GM19452 (cell line): ENCODE results near the gene ZNF597.
A peak's percentile ranks its signal among the peaks of the same experiment; 100 is the strongest.

Experiments
- ATAC-seq: cut with Tn5 transposase; IDR thresholded peaks from one replicate; pipeline ENCODE4 v1.9.1; 2021; ENCODE audit not compliant: unreplicated experiment

Gene ZNF597

DNA sequence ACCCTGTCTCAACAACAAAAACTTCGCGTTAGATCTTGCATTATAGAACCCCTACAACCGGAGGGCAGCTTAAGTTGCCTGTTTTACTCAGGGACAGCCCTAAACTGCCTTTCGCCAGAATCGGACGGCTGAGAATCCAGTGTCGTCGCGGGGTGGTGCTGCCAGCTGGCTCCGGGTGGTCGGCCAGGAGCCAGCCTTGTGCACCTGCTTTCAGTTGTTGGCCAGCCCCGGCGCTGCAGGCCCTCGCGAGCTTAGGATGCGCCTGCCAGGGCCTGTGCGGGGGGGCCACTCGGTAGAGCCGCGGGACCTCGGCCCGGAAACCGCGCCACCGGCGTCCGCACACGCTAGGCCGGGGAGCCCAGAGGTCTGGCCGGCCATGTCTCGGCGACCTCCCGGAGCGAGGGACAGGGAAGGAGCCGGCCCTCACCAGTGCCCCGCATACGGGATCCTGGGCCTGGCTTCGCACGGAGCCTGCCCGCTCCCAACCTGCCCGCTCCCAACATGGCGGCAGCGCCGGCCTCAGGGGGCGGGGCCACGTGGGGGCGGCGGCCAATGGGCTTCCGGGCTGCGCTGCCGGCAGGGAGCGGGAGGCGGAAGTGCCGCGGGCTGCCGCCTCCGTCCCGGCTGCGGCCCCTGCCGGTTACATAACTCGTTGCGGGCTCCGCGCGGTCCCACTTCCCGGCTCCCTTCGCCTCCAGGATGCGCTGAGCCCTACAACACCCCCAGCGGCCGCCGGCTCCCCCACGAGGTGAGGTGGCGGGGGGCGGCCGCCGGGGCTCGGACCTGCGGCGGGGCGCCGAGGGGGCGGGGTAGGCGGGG lies 14.3 kb upstream of the ZNF597 start:
- ATAC-seq, result peak; percentile 67

DNA sequence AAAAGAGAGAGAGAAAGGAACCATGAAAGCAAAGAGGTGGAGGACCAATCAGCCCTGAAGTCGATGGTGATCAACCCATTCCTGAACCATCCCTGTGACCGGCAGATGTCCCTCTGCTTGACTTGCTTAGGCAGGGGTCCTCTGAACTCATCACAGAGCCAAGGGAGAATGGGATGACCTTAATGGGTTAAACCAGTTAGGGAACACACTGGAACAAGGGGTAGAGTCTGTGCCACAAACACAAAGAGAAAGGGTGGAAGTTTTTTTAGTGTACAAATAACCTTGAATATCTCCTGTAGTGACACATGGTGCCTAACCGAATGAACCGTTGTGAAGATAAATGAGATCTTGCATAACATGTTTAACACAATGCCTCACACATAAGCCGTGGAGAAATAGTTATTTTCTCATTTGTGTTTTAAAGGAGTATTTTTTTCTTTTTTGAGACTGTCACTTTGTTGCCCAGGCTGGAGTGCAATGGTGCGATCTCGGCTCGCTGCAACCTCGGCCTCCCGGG lies 11.4 kb upstream of the ZNF597 start:
- ATAC-seq, result no peak

DNA sequence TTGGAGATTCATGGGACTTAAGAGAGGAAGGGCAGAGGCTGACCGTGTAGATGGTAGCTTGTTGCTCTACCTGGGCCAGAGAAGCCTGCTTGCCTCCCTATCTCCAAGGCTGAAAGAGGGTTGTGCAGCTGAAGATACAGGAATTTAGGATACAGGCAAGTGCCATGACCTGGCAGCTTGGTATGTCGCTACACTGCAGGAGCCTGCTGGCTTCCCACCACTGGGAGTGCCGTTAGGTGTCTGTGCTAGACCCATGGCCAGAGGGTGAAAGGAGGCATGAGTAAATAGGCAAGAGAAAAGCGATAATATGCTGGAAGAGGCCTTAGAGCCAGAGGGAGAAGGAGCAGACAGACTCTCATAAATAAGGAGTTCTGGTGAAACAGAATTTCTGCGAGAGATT lies 10.8 kb upstream of the ZNF597 start:
- no peak for ATAC-seq

DNA sequence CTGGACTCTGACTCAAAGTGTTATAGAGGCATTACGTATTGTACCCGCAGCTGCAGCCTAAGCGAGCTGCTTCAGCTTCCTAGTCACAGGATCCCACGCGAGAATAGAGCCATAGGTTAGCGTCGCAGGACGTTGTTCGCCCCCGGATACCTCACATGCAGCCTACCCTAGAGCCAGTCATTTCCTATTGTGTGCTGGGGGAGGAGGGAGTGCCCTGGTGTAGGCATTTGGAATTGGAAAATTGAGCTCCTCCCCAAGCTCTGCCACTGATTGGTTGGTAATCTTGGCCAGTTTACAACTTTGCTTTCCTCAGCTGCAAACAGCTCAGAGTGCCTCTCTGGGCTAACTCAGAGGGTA lies 706 bp upstream of the ZNF597 start:
- ATAC-seq, result peak; percentile 33

DNA sequence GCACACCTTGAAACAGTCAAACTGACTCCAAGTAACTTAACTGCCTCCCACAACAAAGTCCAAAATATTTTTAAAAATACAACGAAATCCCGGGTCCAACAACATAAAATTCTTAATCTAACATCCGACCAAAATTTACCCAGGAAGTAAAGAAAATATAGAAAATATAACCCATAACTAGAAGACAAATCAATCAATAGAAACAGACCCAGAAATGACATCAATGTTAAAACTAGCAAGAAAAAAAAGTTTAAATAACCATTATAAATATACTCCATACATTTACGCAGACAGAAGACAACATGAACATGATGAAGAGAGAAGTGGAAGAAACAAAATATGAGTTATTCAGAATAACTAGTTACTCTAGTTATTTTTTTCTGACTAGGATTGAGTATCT lies 3.7 kb downstream of the ZNF597 start:
- ATAC-seq, result no peak

DNA sequence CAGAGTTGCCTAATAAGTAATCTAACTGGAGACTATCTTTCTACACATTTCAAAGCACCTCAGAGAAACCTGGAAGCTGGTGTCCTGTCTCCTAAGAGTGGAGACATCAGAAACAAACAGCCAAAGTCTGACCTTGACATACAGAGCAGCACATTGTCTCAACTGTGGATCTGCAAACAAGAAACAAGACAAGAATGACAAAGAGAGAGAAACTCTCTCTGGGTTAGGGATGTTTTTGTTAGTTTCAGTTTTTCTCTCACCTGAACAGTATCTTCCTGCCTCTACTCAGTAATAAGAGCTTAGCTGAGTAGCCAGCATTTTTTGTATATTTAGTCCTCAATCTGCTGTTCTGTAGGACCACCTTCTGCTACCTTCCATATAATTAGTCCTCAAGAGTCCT lies 8.9 kb downstream of the ZNF597 start:
- ATAC-seq, result no peak

DNA sequence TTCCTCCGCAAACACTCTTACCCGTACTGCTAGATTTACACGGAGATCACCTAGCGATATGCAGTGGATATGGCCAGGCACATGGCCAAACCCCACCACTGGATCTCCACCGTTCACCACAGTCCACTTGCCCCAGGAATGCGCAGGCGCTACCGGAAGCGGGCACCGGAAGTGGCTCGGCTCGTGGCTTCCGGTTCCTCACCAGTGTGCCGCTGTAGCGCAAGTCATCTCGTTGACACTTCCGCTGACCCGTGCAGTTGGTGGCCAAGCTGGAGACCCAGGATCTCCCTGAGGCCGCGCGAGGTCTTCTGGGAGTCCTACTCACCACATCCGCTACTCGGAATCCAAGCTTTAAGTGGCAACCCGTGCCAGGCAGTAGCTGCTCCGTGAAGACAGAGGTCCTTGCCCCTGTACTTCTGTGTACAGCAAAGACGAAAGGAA lies 11.5 kb downstream of the ZNF597 start:
- no peak for ATAC-seq

DNA sequence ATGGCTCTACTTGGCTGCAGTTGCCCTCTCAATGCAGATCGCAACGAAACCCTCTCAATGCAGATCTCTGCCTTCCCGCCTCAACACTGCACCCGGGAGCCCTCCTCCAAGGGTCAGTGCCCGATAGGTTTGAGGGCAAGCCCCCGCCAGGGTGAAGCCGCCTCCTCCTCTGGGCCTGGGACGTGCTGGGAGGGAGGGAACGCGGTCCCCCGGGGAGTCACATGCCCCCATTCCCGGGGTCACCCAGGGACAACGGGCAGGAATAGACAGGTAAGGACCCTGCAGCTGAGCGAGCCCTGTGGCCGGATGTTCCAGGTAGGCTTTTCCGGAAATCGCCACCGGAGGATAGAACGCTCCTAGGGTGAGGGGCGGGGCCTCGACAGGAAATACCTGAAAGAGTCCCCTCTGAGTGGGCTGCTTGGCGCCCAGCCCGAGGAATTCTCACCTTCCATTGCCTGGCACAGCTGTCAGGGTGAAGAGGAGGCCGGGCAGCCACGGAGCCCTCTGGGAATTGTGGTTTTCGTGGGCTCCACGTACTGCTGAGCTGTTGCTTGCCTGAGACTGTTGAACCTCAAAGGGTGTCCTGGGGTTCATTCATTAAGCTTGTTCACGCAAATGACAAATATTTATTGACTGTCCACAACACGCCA lies 29.4 kb downstream of the ZNF597 start:
- no peak for ATAC-seq

DNA sequence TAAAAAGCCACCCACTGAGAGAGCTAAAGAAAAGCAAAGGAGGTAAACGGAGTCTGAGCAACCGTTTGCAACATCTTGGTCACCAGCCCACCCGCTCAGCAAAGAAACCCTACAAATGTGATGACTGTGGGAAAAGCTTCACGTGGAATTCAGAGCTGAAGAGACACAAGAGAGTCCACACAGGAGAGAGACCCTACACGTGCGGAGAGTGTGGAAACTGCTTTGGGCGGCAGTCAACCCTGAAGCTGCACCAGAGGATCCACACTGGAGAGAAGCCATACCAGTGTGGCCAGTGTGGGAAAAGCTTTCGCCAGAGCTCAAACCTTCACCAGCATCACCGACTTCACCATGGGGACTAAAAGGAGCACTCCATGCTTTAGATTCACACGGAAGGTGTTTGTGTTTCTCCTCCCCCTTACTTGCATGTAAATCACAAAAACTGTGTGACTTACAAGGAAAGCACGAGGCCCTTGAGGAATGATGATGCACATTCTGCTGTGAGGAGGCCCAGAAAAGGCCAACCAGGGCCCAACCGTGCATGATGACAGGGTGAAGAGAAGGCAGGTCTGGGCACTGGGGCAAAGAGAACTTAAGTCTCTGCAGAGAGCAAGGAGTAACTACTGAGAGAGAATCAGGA lies 34.6 kb downstream of the ZNF597 start:
- no peak for ATAC-seq

DNA sequence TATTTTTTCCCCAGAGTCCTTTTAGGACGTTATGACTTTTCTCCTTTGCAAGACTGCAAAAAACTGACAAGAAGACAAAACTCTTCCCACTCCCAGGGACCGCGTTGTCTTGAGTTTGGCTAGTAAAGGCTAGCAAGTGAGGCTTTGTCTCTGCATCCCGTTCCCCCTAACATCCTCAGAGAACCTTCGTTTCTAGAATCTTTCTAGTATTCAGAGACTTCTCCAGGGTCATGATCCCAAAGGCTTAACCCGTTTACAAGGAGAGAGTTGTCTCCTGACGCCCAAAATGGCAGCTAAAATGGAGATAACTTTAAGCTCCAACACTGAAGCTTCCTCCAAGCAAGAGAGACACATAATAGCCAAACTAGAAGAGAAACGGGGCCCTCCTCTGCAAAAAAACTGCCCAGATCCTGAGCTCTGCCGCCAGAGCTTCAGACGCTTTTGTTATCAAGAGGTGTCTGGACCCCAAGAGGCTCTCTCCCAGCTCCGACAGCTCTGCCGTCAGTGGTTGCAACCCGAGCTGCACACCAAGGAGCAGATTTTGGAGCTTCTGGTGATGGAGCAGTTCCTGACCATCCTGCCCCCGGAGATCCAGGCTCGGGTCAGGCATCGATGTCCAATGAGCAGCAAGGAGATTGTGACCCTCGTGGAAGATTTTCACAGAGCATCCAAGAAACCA lies 41.4 kb downstream of the ZNF597 start:
- ATAC-seq, result no peak

DNA sequence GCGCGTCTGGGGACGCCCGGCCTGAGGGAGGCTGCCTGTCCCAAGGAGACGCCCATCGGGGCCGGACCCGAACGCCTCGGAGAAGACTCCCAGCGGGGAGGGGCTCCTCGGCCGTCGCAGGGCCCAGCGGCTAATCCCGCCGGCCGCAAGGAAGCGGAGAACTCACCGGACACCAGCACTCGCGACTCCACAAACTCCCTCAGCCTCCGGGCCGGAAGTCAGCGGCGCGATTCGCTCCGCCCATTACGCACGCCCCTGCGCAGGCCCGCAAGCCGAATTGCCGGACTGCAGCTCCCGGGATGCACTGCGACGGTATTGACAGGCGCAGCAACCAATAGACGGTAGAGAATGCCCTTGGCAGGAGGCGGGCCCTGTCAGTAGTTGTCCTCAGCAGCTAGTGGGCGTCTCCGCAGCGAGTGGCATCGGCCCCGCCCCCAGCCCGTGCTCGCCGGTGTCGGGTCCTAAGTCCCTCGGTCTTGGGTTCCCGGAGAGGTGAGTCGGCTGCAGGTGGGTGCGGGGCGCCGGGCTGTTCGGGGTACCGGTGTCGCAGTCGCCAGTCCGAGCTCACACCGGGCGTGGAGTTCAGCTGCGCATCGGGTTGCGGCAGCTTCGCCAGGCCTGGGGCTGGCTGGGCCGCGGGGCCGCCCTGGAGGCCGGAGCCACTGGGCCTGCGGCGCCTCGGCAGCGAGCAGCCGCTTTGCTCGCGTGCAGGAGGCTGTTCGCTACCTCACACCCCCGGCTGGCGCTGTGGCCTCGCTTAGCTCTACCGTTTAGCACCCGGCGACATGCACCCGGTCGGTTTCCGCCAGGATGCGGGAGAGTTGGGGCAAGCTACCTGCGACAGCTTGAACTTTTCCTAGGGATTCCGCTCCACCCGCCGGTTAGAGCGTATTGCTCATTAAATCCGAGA lies 42.3 kb downstream of the ZNF597 start, which contains the start of the genes ZNF174 and ZSCAN32:
ZNF174 (plus strand) TSS at position 437 of the 910 bp plus-strand sequence. CDS start 790 bp downstream, outside the sequence.
ZSCAN32 (minus strand) TSS at position 226 of the 910 bp plus-strand sequence. CDS start 3,447 bp downstream, outside the sequence.
- peak; percentile 97 for ATAC-seq

DNA sequence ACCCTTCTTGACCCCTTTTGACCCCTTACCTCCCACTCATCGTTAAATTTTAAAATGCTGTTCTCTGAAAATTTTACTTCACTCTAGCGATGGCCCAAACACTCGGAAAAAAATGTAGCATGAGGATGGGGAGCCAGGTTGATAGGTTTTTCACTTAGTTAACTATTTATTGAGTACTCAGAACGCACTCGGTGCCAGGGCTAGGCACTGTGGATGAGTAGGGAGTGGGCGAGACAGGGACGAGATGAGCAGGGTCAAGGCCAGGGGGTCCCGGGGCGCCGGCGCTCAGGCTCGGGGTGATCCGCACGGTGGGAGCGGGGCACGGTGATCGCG lies 42.9 kb downstream of the ZNF597 start:
- no peak for ATAC-seq

DNA sequence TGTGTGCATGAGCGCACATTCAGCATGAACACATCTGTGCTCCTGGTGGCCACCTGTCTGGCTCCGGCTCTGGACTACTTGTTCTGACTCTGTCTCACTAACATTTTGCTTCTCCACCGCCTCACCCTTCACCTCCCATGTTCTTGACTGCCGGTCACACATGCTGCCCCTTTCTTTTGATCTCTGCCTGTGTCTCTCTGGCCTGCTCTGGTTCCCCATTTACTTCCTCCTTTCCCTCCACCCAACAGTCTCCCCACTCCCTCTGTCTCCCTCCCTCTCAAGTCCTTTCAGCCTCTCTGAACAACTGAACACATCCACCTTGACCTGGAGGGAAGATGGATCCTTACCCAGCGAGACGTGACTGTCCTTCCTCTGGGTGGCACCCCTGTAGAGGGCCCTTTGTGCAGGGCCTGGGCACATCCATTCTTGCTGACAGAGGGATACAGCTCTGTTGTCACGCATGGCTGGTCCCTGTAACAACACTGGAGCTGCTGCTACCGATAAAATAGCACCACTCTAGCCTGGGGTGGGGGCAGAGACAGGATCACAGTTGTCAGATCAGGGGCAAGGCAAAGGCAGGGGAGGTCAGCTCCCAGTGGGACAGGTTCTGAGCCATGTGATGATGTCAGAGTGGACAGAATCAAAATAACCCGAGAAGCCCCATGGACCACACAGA lies 53.5 kb downstream of the ZNF597 start:
- no peak for ATAC-seq

DNA sequence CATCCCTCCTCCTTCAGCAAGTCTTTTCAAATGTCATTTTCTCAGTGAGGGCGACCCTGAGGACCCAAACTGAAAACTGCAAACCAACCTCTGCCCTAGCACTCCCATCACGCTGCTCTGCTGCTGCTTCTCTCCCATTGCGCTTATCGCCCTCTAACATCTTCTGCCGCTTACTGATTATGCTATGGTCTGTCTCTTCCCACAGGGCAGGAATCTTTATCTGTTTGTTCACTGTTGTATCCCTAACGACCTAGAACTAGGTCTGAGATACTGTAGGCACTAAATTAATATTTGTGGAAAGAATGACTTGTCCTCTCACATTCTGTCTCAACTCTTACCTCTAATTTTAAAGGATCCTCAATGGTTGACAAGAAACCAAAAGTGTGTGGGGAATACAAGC lies 55.0 kb downstream of the ZNF597 start:
- no peak for ATAC-seq

DNA sequence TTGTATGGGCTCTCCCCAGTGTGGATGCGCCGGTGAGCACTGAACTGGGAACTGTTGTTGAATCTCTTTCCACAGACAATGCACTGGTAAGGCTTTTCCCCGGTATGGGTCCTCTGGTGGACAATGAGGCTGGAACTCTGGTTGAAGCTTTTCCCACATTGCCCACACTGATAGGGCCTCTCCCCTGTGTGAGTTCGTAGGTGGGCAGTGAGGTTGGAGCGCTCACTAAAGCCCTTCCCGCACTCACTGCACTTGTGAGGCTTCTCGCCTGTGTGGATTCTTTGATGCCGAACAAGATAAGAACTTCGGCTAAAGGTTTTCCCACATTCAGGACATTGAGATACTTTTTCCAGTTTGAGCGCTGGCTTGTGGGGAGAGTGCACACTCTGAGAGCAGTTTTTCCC lies 60.3 kb downstream of the ZNF597 start:
- no peak for ATAC-seq
